ENCODE data around the gene RGS1. TPM values are rescaled to one million over a fixed set of nuclear protein-coding genes. Genes with fewer than 3 reads are reported as not detected.

The RGS1 gene
- total RNA-seq, 1 experiment from 2014 or later: not detected

- intact Hi-C loops (cut with micrococcal nuclease; ENCODE audit: unreplicated experiment): no loop called here
- Histone ChIP-seq H3K79me2 (ENCODE audit: low read depth) (no peaks in the 10 kb centered on the region), H2AFZ (no peak overlapping the region), H3K9me3 (ENCODE audit: insufficient read depth, low read depth) (no peaks in the 10 kb centered on the region), H3K27me3 (ENCODE audit: insufficient read depth, low read depth) (no peaks in the 10 kb centered on the region), H3K36me3 (ENCODE audit: low read depth) (no peaks in the 10 kb centered on the region), H3K4me1 (replicated peaks; ENCODE audit: insufficient read depth) (no peaks in the 10 kb centered on the region), H3K27ac (no peak overlapping the region), H4K20me1 (ENCODE audit: insufficient read depth) (no peaks in the 10 kb centered on the region), H3K9me2 (ENCODE audit: insufficient read depth) (no peaks in the 10 kb centered on the region), H3F3A (ENCODE audit: insufficient read depth, low read depth) (no peaks in the 10 kb centered on the region), H3K4me3 (no peak overlapping the region), H3K4me2 (no peak overlapping the region)
- CTCF ChIA-PET: interaction anchor here (1.1 kb wide), 1 partner anchor 101 kb away, joined by 3 read pairs; no protein-coding TSS in a partner anchor
- no TSS peak for BruUV-seq (replicated peaks)
- POLR2A ChIA-PET (ENCODE audit: unreplicated experiment): no interaction called here
- TF ChIP-seq CTCF (conservative IDR thresholded peaks at IDR 0.05): no peak
- TF ChIP-seq EZH2 (IDR thresholded peaks at IDR 0.05; ENCODE audit: low read depth): no peak
- no peak for DNase-seq
Measured at GRCh38 chr1:192578144-192578909, 2.8 kb downstream of the RGS1 start.

- intact Hi-C loops (cut with micrococcal nuclease; ENCODE audit: unreplicated experiment): no loop called here
- Histone ChIP-seq H3K9me2 (ENCODE audit: insufficient read depth) (no peaks in the 10 kb centered on the region), H4K20me1 (ENCODE audit: insufficient read depth) (no peaks in the 10 kb centered on the region), H3K4me3 (no peak overlapping the region), H3K4me2 (no peak overlapping the region), H3F3A (ENCODE audit: insufficient read depth, low read depth) (no peaks in the 10 kb centered on the region), H2AFZ (no peak overlapping the region), H3K27me3 (ENCODE audit: insufficient read depth, low read depth) (no peaks in the 10 kb centered on the region), H3K9me3 (ENCODE audit: insufficient read depth, low read depth) (no peaks in the 10 kb centered on the region), H3K4me1 (replicated peaks; ENCODE audit: insufficient read depth) (no peaks in the 10 kb centered on the region), H3K36me3 (ENCODE audit: low read depth) (no peaks in the 10 kb centered on the region), H3K79me2 (ENCODE audit: low read depth) (no peaks in the 10 kb centered on the region), H3K27ac (no peak overlapping the region)
- TF ChIP-seq EZH2 (IDR thresholded peaks at IDR 0.05; ENCODE audit: low read depth): no peak
- TF ChIP-seq CTCF (conservative IDR thresholded peaks at IDR 0.05): no peak
- BruUV-seq (replicated peaks): no TSS peak
- DNase-seq: no peak
- CTCF ChIA-PET: interaction anchor here (0.6 to 1.1 kb wide), 2 partner anchors 34 to 102 kb away, joined by 3 to 7 read pairs; no protein-coding TSS in a partner anchor
- POLR2A ChIA-PET (ENCODE audit: unreplicated experiment): no interaction called here
Measured at GRCh38 chr1:192579010-192579738, 3.6 kb downstream of the RGS1 start.

GRCh38 chr1:192580351-192580962 is 4.9 kb downstream of the RGS1 start:
- Histone ChIP-seq H3K4me1 (replicated peaks; ENCODE audit: insufficient read depth) (no peaks in the 10 kb centered on the region), H2AFZ (no peak overlapping the region), H3K27me3 (ENCODE audit: insufficient read depth, low read depth) (no peaks in the 10 kb centered on the region), H3K4me2 (no peak overlapping the region), H4K20me1 (ENCODE audit: insufficient read depth) (no peaks in the 10 kb centered on the region), H3K9me3 (ENCODE audit: insufficient read depth, low read depth) (no peaks in the 10 kb centered on the region), H3K36me3 (ENCODE audit: low read depth) (no peaks in the 10 kb centered on the region), H3K79me2 (ENCODE audit: low read depth) (no peaks in the 10 kb centered on the region), H3K4me3 (no peak overlapping the region), H3K27ac (no peak overlapping the region), H3K9me2 (ENCODE audit: insufficient read depth) (no peaks in the 10 kb centered on the region), H3F3A (ENCODE audit: insufficient read depth, low read depth) (no peaks in the 10 kb centered on the region)
- intact Hi-C loops (cut with micrococcal nuclease; ENCODE audit: unreplicated experiment): loop anchor here (1.0 to 10.0 kb wide), 2 partner anchors 103 to 454 kb away; no protein-coding TSS in a partner anchor
- POLR2A ChIA-PET (ENCODE audit: unreplicated experiment): no interaction called here
- no TSS peak for BruUV-seq (replicated peaks)
- peak in 1 of 2 experiments; percentile 30 for DNase-seq
- TF ChIP-seq EZH2 (IDR thresholded peaks at IDR 0.05; ENCODE audit: low read depth) (no peak), CTCF (conservative IDR thresholded peaks at IDR 0.05) (peak; percentile 53)
- CTCF ChIA-PET: no interaction called here

Measured in PC-9 (cell line).